Measurements from ENCODE around the gene CFAP100. TPM values are rescaled to one million over a fixed set of nuclear protein-coding genes. Genes with fewer than 3 reads are reported as not detected.

Gene CFAP100
- total RNA-seq, 1 experiment from 2014 or later: not detected

DNA sequence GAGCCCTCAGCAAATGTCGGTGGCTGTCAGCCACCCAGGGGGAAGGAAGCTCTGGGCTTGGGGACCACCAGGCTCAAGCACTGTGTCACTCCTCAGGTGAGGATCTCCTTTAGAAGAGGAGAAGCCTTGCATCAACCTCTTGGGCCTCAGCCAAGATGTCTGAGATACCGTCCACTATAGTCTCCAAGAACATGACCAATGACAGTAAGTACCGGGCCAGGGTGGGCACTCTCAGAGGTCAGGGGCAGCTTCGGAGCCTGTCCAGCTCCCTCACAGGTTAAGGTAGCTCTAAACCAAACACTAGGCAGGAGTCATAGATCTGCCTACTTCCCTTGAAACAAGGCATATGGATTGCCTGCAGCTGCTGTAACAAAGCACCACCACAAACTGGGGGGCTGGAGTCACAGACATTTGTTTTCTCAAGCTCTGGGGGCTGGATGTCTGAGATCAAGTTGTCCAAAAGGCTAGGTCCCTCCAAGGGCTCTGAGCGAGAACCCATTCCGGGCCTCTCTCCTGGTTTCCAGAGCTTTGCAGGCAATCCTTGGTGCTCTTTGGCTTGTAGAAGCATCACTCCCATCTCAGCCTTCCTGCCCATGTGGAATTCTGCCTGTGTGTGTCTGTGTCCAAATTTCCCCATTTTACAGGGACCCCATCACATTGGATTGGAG is 1.3 kb downstream of the CFAP100 start:
- Histone ChIP-seq H2AFZ (ENCODE audit: low read length) (no peak overlapping the region), H3K9me3 (ENCODE audit: low read length) (no peaks in the 10 kb centered on the region), H3K9ac (ENCODE audit: low read length) (no peak overlapping the region), H3K27ac (ENCODE audit: low read length) (no peak overlapping the region), H3K4me2 (ENCODE audit: low read length) (no peak overlapping the region), H3K9me2 (replicated peaks; ENCODE audit: low read length) (no peaks in the 10 kb centered on the region), H4K20me1 (ENCODE audit: low read length) (no peaks in the 10 kb centered on the region), H3K79me2 (ENCODE audit: low read length) (no peaks in the 10 kb centered on the region), H3K36me3 (ENCODE audit: low read depth, low read length) (no peaks in the 10 kb centered on the region), H3K4me3 (ENCODE audit: low read length) (no peak overlapping the region), H3F3A (ENCODE audit: low read length, unreplicated experiment) (no peaks in the 10 kb centered on the region), H3K27me3 (ENCODE audit: low read length) (no peaks in the 10 kb centered on the region), H3K4me1 (ENCODE audit: insufficient read depth, low read length) (peaks cover 10% of the 10 kb centered on the region)
- ATAC-seq (no peak), DNase-seq (no peak)
- intact Hi-C loops (cut with micrococcal nuclease): no loop called here
- TF ChIP-seq EZH2phosphoT487 (IDR thresholded peaks at IDR 0.05; ENCODE audit: borderline replicate concordance, low read length): no peak
- TF ChIP-seq, protein P1, sequence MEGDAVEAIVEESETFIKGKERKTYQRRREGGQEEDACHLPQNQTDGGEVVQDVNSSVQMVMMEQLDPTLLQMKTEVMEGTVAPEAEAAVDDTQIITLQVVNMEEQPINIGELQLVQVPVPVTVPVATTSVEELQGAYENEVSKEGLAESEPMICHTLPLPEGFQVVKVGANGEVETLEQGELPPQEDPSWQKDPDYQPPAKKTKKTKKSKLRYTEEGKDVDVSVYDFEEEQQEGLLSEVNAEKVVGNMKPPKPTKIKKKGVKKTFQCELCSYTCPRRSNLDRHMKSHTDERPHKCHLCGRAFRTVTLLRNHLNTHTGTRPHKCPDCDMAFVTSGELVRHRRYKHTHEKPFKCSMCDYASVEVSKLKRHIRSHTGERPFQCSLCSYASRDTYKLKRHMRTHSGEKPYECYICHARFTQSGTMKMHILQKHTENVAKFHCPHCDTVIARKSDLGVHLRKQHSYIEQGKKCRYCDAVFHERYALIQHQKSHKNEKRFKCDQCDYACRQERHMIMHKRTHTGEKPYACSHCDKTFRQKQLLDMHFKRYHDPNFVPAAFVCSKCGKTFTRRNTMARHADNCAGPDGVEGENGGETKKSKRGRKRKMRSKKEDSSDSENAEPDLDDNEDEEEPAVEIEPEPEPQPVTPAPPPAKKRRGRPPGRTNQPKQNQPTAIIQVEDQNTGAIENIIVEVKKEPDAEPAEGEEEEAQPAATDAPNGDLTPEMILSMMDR (conservative IDR thresholded peaks at IDR 0.05; ENCODE audit: low read depth, low read length): no peak
- no peak for TF ChIP-seq EZH2 (IDR thresholded peaks at IDR 0.05; ENCODE audit: low read length, unreplicated experiment)
- CTCF ChIA-PET: no interaction called here
- BruUV-seq (replicated peaks): no TSS peak
- POLR2A ChIA-PET (ENCODE audit: unreplicated experiment): no interaction called here

DNA sequence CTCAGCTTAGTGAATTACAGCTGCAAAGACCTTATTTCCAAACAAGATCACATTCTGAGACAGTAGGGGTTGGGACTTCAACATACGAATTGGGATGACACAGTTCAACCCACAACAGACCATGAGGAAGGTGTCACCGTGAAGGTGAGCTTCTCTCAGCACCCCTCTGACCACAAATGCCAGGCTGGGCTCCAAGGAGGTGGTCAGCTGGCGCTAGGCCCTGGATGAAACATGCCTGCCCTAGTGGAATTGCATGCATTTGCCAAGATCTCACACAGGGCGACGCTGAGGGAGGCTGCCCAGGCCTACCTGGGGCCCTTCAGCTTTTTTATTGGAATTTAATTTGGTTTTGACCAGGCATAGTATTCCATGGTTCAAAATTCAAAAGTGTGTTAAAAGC is 1.8 kb downstream of the CFAP100 start:
- TF ChIP-seq EZH2phosphoT487 (IDR thresholded peaks at IDR 0.05; ENCODE audit: borderline replicate concordance, low read length) (no peak), EZH2 (IDR thresholded peaks at IDR 0.05; ENCODE audit: low read length, unreplicated experiment) (no peak)
- TF ChIP-seq, protein P1 (conservative IDR thresholded peaks at IDR 0.05; ENCODE audit: low read depth, low read length): no peak
- Histone ChIP-seq H3F3A (ENCODE audit: low read length, unreplicated experiment) (no peaks in the 10 kb centered on the region), H2AFZ (ENCODE audit: low read length) (no peak overlapping the region), H3K27me3 (ENCODE audit: low read length) (no peaks in the 10 kb centered on the region), H3K79me2 (ENCODE audit: low read length) (no peaks in the 10 kb centered on the region), H4K20me1 (ENCODE audit: low read length) (no peaks in the 10 kb centered on the region), H3K9me2 (replicated peaks; ENCODE audit: low read length) (no peaks in the 10 kb centered on the region), H3K4me3 (ENCODE audit: low read length) (no peak overlapping the region), H3K9me3 (ENCODE audit: low read length) (no peaks in the 10 kb centered on the region), H3K9ac (ENCODE audit: low read length) (no peak overlapping the region), H3K36me3 (ENCODE audit: low read depth, low read length) (no peaks in the 10 kb centered on the region), H3K27ac (ENCODE audit: low read length) (no peak overlapping the region), H3K4me1 (ENCODE audit: insufficient read depth, low read length) (peaks cover 10% of the 10 kb centered on the region), H3K4me2 (ENCODE audit: low read length) (no peak overlapping the region)
- intact Hi-C loops (cut with micrococcal nuclease): no loop called here
- BruUV-seq (replicated peaks): no TSS peak
- DNase-seq (no peak), ATAC-seq (no peak)
- CTCF ChIA-PET: no interaction called here
- POLR2A ChIA-PET (ENCODE audit: unreplicated experiment): no interaction called here

DNA sequence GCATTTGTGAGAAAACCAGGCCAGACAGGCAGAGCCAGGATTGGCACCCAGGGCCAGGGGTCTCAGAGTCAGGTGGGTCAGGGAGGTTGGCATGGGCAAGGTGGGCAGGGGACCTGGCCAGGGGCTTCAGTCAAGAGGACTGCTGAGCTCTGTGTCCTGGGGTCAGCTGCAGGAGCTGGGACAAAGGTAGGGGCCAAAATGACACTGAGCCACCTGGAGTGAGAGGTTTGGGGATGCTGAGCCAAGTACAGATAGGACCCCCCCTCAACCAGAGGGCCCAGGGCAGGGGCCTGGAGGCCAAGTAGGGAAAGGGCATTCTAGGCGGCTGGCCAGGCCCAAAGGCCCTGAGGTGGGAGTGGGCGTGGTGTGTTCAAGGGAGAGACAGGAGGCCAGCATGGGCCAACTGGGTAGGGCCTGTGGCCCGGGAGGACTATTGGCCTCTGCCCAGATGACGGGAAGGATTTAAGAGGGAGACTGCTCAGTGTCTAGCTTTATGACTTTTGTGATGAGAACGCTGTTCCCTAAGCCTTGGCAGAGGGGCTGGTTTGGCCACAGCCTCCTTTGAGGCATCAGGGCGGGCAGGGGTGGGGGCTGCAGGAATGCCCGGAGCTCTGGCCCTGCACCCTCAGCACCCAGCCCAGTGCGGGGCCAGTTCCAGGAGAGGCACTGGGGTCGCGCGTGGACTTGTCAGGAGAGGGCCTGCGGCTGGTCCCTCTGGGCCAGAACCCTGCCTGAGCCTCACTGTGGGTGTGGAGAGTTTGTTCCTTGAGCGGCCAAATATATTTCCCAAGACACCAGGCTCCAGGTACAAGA is 3.1 kb downstream of the CFAP100 start:
- H4K20me1 ChIP-seq (ENCODE audit: low read length): no peaks in the 10 kb centered on the region

More for the DNA sequence above, 3.1 kb downstream of the CFAP100 start:
- Histone ChIP-seq H3F3A (ENCODE audit: low read length, unreplicated experiment) (no peaks in the 10 kb centered on the region), H3K9me2 (replicated peaks; ENCODE audit: low read length) (no peaks in the 10 kb centered on the region), H3K9me3 (ENCODE audit: low read length) (no peaks in the 10 kb centered on the region), H2AFZ (ENCODE audit: low read length) (no peak overlapping the region), H3K4me3 (ENCODE audit: low read length) (no peak overlapping the region), H3K27ac (ENCODE audit: low read length) (no peak overlapping the region), H3K4me1 (ENCODE audit: insufficient read depth, low read length) (peaks cover 10% of the 10 kb centered on the region), H3K27me3 (ENCODE audit: low read length) (no peaks in the 10 kb centered on the region), H3K4me2 (ENCODE audit: low read length) (no peak overlapping the region), H3K36me3 (ENCODE audit: low read depth, low read length) (no peaks in the 10 kb centered on the region), H3K9ac (ENCODE audit: low read length) (no peak overlapping the region), H3K79me2 (ENCODE audit: low read length) (no peaks in the 10 kb centered on the region)
- BruUV-seq (replicated peaks): no TSS peak
- intact Hi-C loops (cut with micrococcal nuclease): no loop called here
- ATAC-seq (no peak), DNase-seq (no peak)
- ChIA-PET CTCF (no interaction called here), POLR2A (ENCODE audit: unreplicated experiment) (no interaction called here)
- TF ChIP-seq EZH2phosphoT487 (IDR thresholded peaks at IDR 0.05; ENCODE audit: borderline replicate concordance, low read length): no peak
- no peak for TF ChIP-seq EZH2 (IDR thresholded peaks at IDR 0.05; ENCODE audit: low read length, unreplicated experiment)
- TF ChIP-seq, protein P1 (conservative IDR thresholded peaks at IDR 0.05; ENCODE audit: low read depth, low read length): no peak

Measured in PC-3 (cell line).